Mucosa of descending colon (tissue), 3 donors: ENCODE results near the gene AGRP. TPM values are rescaled to one million over a fixed set of nuclear protein-coding genes. Genes with fewer than 3 reads are reported as not detected.

Source experiments
- ATAC-seq: fragments of 200-7000 bp; cut with Tn5 transposase; one replicate; pipeline ENCODE4 v1.9.1; 2020; ENCODE audit warnings: mild to moderate bottlenecking, moderate library complexity
- DNase-seq, 3 donors: peaks; one replicate each; pipeline ENCODE4 v3.0.0-alpha.2; 2020
- H3K36me3 ChIP-seq: fragments of 200-600 bp; one replicate; pipeline ENCODE4 v1.8.0; 2021; ENCODE audit warnings: low read depth, mild to moderate bottlenecking
- H3K4me1 ChIP-seq: fragments of 200-600 bp; one replicate; pipeline ENCODE4 v1.8.0; 2021; ENCODE audit warnings: low read depth, mild to moderate bottlenecking
- H3K4me3 ChIP-seq: fragments of 200-600 bp; one replicate; pipeline ENCODE4 v1.8.0; 2021; ENCODE audit warnings: mild to moderate bottlenecking
- H3K9me3 ChIP-seq: fragments of 200-600 bp; one replicate; pipeline ENCODE4 v1.8.0; 2021; ENCODE audit warnings: mild to moderate bottlenecking
- CTCF ChIP-seq: fragments of 200-600 bp; IDR thresholded peaks from one replicate; pipeline ENCODE4 v1.8.0; 2022; ENCODE audit warnings: antibody characterized with exemption, mild to moderate bottlenecking
- intact Hi-C, 2 donors: fragments of 100-400 bp; cut with DNase I in 1 of 2; cut with micrococcal nuclease in 1 of 2; formaldehyde crosslinking; loops; one replicate each; pipeline versions ENCODE4 v1.11.0 to v1.11.1; 2022; cut with DNase I, micrococcal nuclease
- total RNA-seq, 3 donors: library from RNA; stranded (reverse); fragmentation: NEBNext Ultra II Directional in 2 of 3; extraction: Animal tissue kit (Norgen Biotek cat#: 25700) in 2 of 3; gene quantifications; one replicate each; pipeline versions ENCODE4 v1.2.1 to v1.2.4, GENCODE V29; 2021 to 2023
- donor health status: DM: no; HTN: no; CAD: no; lungs with moderate emphysema.
- donor health status: DM: no; HTN: no; CAD: no.
- donor health status: DM: no; HTN: yes; CAD: no.

The AGRP gene
- total RNA-seq, 3 donors from 2014 or later = not detected

GRCh38 chr16:67481561-67482232, 1.6 kb downstream of the AGRP start:
- intact Hi-C loops = no loop called here
- Histone ChIP-seq H3K9me3 (no peaks in the 10 kb centered on the region), H3K36me3 (peaks cover 4% of the 10 kb centered on the region), H3K4me3 (no peak overlapping the region), H3K4me1 (peaks cover 33% of the 10 kb centered on the region)
- DNase-seq = peak; percentile 77 to 83 (median 80)
- TF ChIP-seq CTCF = no peak
- ATAC-seq = peak; percentile 44

GRCh38 chr16:67480833-67481560, 2.4 kb downstream of the AGRP start, which contains the start of gene ATP6V0D1:
ATP6V0D1 (minus strand) TSS chr16:67481157; CDS start chr16:67481086, 71 bp downstream.
- H3K9me3 ChIP-seq = no peaks in the 10 kb centered on the region
- intact Hi-C loops = no loop called here
- H3K36me3 ChIP-seq = peaks cover 4% of the 10 kb centered on the region
- DNase-seq = peak; percentile 99 to 100 (median 100)
- H3K4me3 ChIP-seq = peak within 1 kb of the TSS; percentile 94
- ATAC-seq = peak; percentile 92
- TF ChIP-seq CTCF = peak; percentile 91
- H3K4me1 ChIP-seq = peaks cover 33% of the 10 kb centered on the region

GRCh38 chr16:67477960-67478554, 5.3 kb downstream of the AGRP start:
- intact Hi-C loops = loop anchor here in 1 of 2 donors (5.0 kb wide), 1 partner anchor 231 kb away; the partner anchor contains the start of genes FHOD1 and SLC9A5
- no peak overlapping the region for H3K4me3 ChIP-seq
- peaks cover 4% of the 10 kb centered on the region for H3K36me3 ChIP-seq
- H3K4me1 ChIP-seq = peaks cover 37% of the 10 kb centered on the region
- no peak for DNase-seq
- no peak for ATAC-seq
- TF ChIP-seq CTCF = no peak
- no peaks in the 10 kb centered on the region for H3K9me3 ChIP-seq

DNA sequence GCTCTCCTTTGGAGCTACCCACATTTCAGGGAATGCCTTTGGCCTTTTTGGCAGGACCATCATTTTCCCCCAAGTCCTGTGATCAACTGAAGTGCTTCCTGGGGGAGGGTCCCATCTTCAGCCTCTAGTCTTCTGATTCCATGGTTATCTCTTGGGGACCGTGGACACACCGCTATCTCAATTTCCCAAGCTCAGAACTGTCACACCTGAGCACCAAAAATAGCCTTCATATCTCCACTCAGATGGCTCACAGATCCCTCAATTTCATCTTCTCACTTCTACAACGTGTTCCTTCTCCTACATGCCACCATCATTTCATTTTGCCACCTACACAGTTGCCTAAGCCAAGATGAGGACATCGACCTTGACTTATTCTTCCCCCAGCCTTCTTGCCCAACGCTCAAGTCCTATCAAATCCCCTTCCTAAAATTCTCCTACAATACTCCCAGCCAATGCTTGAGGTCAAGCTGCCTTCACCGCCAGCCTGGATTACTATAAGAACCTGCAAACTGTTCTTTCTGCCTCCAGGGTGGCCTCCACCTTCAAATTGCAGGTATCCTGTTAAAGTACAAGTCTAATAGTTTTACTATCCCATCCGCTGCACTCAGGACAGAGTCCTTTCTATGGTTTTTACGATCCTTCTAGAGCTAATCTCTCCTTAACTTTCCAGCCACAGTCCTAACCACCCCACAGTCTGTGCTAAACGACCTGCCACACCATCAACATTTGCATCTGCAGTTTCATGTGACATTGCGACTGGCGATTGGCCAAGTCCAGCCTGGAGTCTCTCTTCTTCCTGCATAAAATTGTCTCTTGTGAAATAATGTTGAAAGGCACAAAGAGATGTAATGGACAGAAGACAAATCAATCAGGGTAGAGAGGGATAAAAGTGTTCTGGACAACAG, 8.5 kb downstream of the AGRP start:
- Histone ChIP-seq H3K9me3 (no peaks in the 10 kb centered on the region), H3K4me1 (peaks cover 22% of the 10 kb centered on the region), H3K36me3 (no peaks in the 10 kb centered on the region), H3K4me3 (no peak overlapping the region)
- DNase-seq = peak in 2 of 3 donors; percentile 51
- ATAC-seq = peak; percentile 60
- intact Hi-C loops = loop anchor here in 1 of 2 donors (5.0 kb wide), 1 partner anchor 228 kb away; the partner anchor contains the start of genes FHOD1 and SLC9A5
- no peak for TF ChIP-seq CTCF
